Peyer's patch (tissue), 4 donors: ENCODE results near the gene RAB31.

ENCODE experiments used
- CTCF ChIP-seq, 6 experiments: fragments of 450-650 bp in 4 of 6; fragments of 200-600 bp in 2 of 6; sonication (generic) in 1 of 6; IDR thresholded peaks; one replicate each; pipeline ENCODE4 v1.5.1; 2017 to 2019; ENCODE audit warnings: antibody characterized with exemption in 6 of 6, mild to moderate bottlenecking in 3 of 6, moderate library complexity in 1 of 6
- POLR2A ChIP-seq, 2 donors: fragments of 450-650 bp; IDR thresholded peaks; one replicate each; pipeline ENCODE4 v1.5.1; 2017; ENCODE audit warnings: antibody characterized with exemption in 2 of 2, mild to moderate bottlenecking in 2 of 2, moderate library complexity in 2 of 2

GRCh38 chr18:9736286-9736835, 28.3 kb downstream of the RAB31 start:
- TF ChIP-seq CTCF (IDR thresholded peaks at IDR 0.05) (no peak), POLR2A (IDR thresholded peaks at IDR 0.05) (no peak)
